Tibial artery (tissue), 4 donors: ENCODE results near the gene OR4Q2.

Experiments used
- DNase-seq, 2 donors: peaks; one replicate each; pipeline ENCODE4 v3.0.0-alpha.2; 2019
- H3K27ac ChIP-seq, 2 donors: fragments of 200-600 bp; sonication (generic) in 1 of 2; 1 replicate in 1 of 2; 2 replicates in 1 of 2; pipeline ENCODE4 v1.5.1; 2018 to 2019; ENCODE audit warnings: mild to moderate bottlenecking in 1 of 2
- H3K27me3 ChIP-seq, 2 donors: fragments of 200-600 bp; sonication (generic) in 1 of 2; one replicate each; pipeline versions ENCODE4 v1.5.1 to v1.6.0; 2016 to 2019
- H3K36me3 ChIP-seq, 3 donors: fragments of 200-600 bp; sonication (generic) in 2 of 3; one replicate each; pipeline ENCODE4 v1.5.1; 2016 to 2019; ENCODE audit warnings: mild to moderate bottlenecking in 2 of 3
- H3K4me1 ChIP-seq, 4 donors: fragments of 200-600 bp; sonication (generic) in 2 of 4; 1 replicate in 3 of 4; 2 replicates in 1 of 4; pipeline ENCODE4 v1.5.1; 2016 to 2019
- H3K4me3 ChIP-seq, 2 donors: fragments of 200-600 bp; sonication (generic) in 1 of 2; 1 replicate in 1 of 2; 2 replicates in 1 of 2; pipeline ENCODE4 v1.5.1; 2018 to 2019; ENCODE audit warnings: mild to moderate bottlenecking in 2 of 2
- H3K9me3 ChIP-seq, 3 donors: fragments of 200-600 bp; sonication (generic) in 1 of 3; one replicate each; pipeline ENCODE4 v1.5.1; 2016 to 2019
- intact Hi-C: fragments of 100-400 bp; cut with DNase I; formaldehyde crosslinking; loops from one replicate; pipeline ENCODE4 v1.15.0; 2023; ENCODE audit warnings: low total_unique reads
- TF ChIP-seq, protein P1 (sequence below), 2 experiments: fragments of 200-600 bp in 1 of 2; fragments of 450-650 bp in 1 of 2; IDR thresholded peaks; one replicate each; pipeline ENCODE4 v1.5.1; 2017 to 2019; ENCODE audit warnings: antibody characterized with exemption in 2 of 2, mild to moderate bottlenecking in 1 of 2, moderate library complexity in 1 of 2

Gene OR4Q2

DNA sequence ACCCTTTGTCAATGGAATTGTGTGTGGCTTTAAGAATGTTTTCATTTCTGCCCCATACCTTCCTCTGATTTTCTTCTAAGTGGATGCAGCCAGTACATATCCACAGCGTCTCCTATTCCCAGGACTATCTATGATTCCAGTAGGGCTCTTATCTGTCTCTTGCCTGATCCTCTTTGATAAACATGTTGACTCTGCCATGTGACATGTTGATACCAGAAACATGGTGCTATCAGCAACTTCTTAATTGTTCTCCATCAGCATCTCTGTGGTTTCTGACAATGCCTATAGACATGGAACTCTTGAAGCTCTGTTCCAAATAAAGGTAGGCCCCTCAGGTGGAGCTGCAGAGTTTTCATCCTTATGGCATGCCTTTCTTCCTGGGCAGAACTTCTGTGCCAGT lies 46.2 kb downstream of the OR4Q2 start:
- H3K4me1 ChIP-seq: no peaks in the 10 kb centered on the region
- H3K27ac ChIP-seq: no peak overlapping the region
- TF ChIP-seq, protein P1, sequence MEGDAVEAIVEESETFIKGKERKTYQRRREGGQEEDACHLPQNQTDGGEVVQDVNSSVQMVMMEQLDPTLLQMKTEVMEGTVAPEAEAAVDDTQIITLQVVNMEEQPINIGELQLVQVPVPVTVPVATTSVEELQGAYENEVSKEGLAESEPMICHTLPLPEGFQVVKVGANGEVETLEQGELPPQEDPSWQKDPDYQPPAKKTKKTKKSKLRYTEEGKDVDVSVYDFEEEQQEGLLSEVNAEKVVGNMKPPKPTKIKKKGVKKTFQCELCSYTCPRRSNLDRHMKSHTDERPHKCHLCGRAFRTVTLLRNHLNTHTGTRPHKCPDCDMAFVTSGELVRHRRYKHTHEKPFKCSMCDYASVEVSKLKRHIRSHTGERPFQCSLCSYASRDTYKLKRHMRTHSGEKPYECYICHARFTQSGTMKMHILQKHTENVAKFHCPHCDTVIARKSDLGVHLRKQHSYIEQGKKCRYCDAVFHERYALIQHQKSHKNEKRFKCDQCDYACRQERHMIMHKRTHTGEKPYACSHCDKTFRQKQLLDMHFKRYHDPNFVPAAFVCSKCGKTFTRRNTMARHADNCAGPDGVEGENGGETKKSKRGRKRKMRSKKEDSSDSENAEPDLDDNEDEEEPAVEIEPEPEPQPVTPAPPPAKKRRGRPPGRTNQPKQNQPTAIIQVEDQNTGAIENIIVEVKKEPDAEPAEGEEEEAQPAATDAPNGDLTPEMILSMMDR (IDR thresholded peaks at IDR 0.05): no peak
- no peak for DNase-seq
- no peaks in the 10 kb centered on the region for H3K36me3 ChIP-seq
- H3K27me3 ChIP-seq: no peaks in the 10 kb centered on the region
- H3K9me3 ChIP-seq: no peaks in the 10 kb centered on the region
- intact Hi-C loops: no loop called here
- H3K4me3 ChIP-seq: no peak overlapping the region
